Thyroid gland (tissue), 4 donors: Measurements from ENCODE around the gene POMT1. TPM values are rescaled to one million over a fixed set of nuclear protein-coding genes. Genes with fewer than 3 reads are reported as not detected.
"Not testable (repeated sequence)": the region's sequence is repeated elsewhere in the genome, so short reads cannot be mapped to it uniquely, and the experiment has no call there.

ENCODE experiments used
- DNase-seq, 2 donors: peaks; one replicate each; pipeline ENCODE4 v3.0.0-alpha.2; 2019
- H3K27ac ChIP-seq, 3 donors: fragments of 200-600 bp; sonication (generic); 1 replicate in 2 of 3; 2 replicates in 1 of 3; pipeline ENCODE4 v1.5.1; 2016 to 2019; ENCODE audit warnings: mild to moderate bottlenecking in 1 of 3, moderate library complexity in 1 of 3
- H3K27me3 ChIP-seq: fragments of 200-600 bp; sonication (generic); one replicate; pipeline ENCODE4 v1.5.1; 2019
- H3K36me3 ChIP-seq, 2 donors: fragments of 200-600 bp; sonication (generic); one replicate each; pipeline ENCODE4 v1.5.1; 2016 to 2019
- H3K4me1 ChIP-seq, 2 donors: fragments of 200-600 bp; sonication (generic); one replicate each; pipeline ENCODE4 v1.5.1; 2017 to 2019
- H3K4me3 ChIP-seq, 3 donors: fragments of 200-600 bp; sonication (generic); replicated peaks in 1 of 3; 1 replicate in 2 of 3; 2 replicates in 1 of 3; pipeline ENCODE4 v1.5.1; 2016; ENCODE audit warnings: mild to moderate bottlenecking in 1 of 3
- H3K9me3 ChIP-seq: fragments of 200-600 bp; sonication (generic); one replicate; pipeline ENCODE4 v1.5.1; 2017
- POLR2A ChIP-seq, 2 donors: fragments of 450-650 bp; IDR thresholded peaks; one replicate each; pipeline ENCODE4 v1.6.1; 2017; ENCODE audit warnings: antibody characterized with exemption in 2 of 2, mild to moderate bottlenecking in 2 of 2, moderate library complexity in 1 of 2
- WGBS, 2 donors: methylation state at CpG; one replicate each; pipeline ENCODE4 v1.1.5; 2017; 5-methylcytosine and 5-hydroxymethylcytosine counted together
- intact Hi-C: fragments of 100-400 bp; cut with DNase I; formaldehyde crosslinking; loops from one replicate; pipeline ENCODE4 v1.15.1; 2023
- total RNA-seq, 4 donors: library from RNA; depleted of rRNA; stranded (reverse); fragments of >200 nt; gene quantifications; one replicate each; pipeline ENCODE4 v1.2.3, GENCODE V29; 2016
- TF ChIP-seq, protein P1 (sequence below), 6 experiments: fragments of 200-600 bp in 3 of 6; fragments of 450-650 bp in 3 of 6; sonication (generic) in 3 of 6; IDR thresholded peaks; one replicate each; pipeline ENCODE4 v1.5.1; 2016 to 2019; ENCODE audit warnings: antibody characterized with exemption in 6 of 6, mild to moderate bottlenecking in 2 of 6, inconsistent platforms in 1 of 6, moderate library complexity in 1 of 6

The POMT1 gene
- total RNA-seq, 4 donors from 2014 or later, result 21.8 to 51.0 (median 33.9) TPM

DNA sequence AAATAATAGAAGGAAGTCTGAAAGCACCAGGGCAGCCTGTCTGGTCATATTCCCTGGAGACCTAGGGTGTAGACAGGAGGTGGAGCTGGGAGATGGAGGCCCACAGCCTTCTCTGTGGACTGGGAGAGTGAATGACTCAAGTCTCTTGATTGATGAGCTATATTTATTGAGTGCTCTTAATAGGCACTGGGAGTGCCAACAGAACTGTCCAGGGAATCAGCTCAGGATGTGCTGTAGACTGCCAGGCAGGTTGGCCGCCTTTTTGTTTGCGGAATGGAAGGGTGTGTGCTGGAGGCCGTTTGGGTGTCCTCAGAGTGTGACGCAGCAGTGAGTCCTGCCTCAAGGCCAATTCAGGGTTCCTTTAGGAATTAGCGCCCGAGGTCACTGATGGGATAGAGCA, 33.4 kb upstream of the POMT1 start:
- Histone ChIP-seq H3K27ac (no peak overlapping the region), H3K9me3 (no peaks in the 10 kb centered on the region), H3K4me1 (no peaks in the 10 kb centered on the region), H3K27me3 (no peaks in the 10 kb centered on the region), H3K36me3 (peaks cover 88 to 90% of the 10 kb centered on the region in 2 donors), H3K4me3 (no peak overlapping the region)
- TF ChIP-seq POLR2A (IDR thresholded peaks at IDR 0.05), result no peak
- TF ChIP-seq, protein P1, sequence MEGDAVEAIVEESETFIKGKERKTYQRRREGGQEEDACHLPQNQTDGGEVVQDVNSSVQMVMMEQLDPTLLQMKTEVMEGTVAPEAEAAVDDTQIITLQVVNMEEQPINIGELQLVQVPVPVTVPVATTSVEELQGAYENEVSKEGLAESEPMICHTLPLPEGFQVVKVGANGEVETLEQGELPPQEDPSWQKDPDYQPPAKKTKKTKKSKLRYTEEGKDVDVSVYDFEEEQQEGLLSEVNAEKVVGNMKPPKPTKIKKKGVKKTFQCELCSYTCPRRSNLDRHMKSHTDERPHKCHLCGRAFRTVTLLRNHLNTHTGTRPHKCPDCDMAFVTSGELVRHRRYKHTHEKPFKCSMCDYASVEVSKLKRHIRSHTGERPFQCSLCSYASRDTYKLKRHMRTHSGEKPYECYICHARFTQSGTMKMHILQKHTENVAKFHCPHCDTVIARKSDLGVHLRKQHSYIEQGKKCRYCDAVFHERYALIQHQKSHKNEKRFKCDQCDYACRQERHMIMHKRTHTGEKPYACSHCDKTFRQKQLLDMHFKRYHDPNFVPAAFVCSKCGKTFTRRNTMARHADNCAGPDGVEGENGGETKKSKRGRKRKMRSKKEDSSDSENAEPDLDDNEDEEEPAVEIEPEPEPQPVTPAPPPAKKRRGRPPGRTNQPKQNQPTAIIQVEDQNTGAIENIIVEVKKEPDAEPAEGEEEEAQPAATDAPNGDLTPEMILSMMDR (IDR thresholded peaks at IDR 0.05), result no peak
- WGBS, 2 donors, result 90 to 92% methylated on average over 6 of the region's 6 CpGs
- no peak for DNase-seq
- intact Hi-C loops, result no loop called here

DNA sequence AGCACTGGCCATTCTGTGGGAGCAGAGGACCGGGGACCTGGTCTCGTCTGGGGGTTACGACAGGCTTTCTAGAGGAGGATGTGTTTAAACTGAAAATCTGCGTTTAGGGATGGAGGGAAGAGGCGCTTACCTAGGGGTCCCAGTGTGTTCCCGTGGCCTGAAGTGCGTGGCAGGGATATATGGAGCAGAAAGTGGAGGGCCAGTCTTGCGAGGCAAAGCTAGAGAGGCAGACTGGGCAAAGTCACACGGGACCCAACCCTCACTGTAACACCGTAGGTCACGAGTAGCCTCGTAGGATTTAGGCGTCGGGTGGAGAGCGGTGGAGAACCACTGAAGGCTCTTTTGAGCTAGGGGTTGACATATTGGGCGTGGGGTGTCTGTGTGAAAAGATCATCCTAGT, 32.8 kb upstream of the POMT1 start:
- DNase-seq, result no peak
- intact Hi-C loops, result loop anchor here (10.0 kb wide), 1 partner anchor 125 kb away; no protein-coding TSS in a partner anchor
- Histone ChIP-seq H3K27me3 (no peaks in the 10 kb centered on the region), H3K36me3 (peaks cover 89 to 90% of the 10 kb centered on the region in 2 donors), H3K9me3 (no peaks in the 10 kb centered on the region), H3K4me3 (no peak overlapping the region), H3K4me1 (no peaks in the 10 kb centered on the region), H3K27ac (no peak overlapping the region)
- TF ChIP-seq POLR2A (IDR thresholded peaks at IDR 0.05), result no peak
- 95% methylated on average over 16 of the region's 16 CpGs for WGBS, 2 donors

DNA sequence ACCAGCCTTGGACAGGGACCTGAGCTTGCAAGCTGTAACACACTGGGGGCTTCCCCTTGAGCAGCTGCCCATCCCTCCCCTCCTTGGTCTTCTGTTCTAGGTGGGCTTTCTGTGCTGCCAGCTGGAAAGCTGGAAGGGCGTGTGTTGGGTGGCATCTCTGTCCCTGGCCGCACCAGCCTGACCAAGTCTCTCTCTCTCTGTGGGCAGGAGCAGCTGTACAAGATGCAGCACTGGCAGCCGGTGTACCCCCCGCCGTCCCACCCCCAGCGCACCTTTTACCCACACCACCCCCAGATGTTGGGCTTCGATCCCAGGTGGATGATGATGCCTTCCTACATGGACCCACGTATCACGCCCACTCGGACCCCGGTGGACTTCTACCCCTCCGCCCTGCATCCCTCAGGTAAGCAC, 32.1 kb upstream of the POMT1 start:
- TF ChIP-seq POLR2A (IDR thresholded peaks at IDR 0.05), result no peak
- TF ChIP-seq, protein P1 (IDR thresholded peaks at IDR 0.05), result no peak
- Histone ChIP-seq H3K27me3 (no peaks in the 10 kb centered on the region), H3K27ac (no peak overlapping the region), H3K4me1 (no peaks in the 10 kb centered on the region), H3K4me3 (no peak overlapping the region), H3K9me3 (no peaks in the 10 kb centered on the region), H3K36me3 (peaks cover 89 to 90% of the 10 kb centered on the region in 2 donors)
- intact Hi-C loops, result loop anchor here (10.0 kb wide), 1 partner anchor 126 kb away; no protein-coding TSS in a partner anchor
- 93 to 98% methylated on average over 11 to 12 of the region's 12 CpGs for WGBS, 2 donors
- no peak for DNase-seq

DNA sequence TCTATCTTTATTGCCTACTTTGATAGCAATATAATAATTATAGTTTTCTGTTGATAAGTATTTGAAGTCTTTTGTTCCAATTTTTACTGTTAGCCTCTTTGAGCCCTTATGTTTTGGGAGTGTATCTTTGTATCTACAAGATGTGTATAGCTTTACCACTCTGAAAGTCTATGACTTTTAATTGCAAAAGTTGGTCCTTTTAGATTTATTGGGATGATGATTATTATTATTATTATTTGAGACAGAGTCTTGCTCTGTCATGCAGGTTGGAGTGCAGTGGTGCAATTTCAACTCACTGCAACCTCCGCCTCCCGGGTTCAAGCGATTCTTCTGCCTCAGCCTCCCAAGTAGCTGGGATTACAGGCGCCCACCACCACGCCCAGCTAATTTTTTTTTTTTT, 30.6 kb upstream of the POMT1 start:
- peaks cover 96 to 97% of the 10 kb centered on the region in 2 donors for H3K36me3 ChIP-seq

DNA sequence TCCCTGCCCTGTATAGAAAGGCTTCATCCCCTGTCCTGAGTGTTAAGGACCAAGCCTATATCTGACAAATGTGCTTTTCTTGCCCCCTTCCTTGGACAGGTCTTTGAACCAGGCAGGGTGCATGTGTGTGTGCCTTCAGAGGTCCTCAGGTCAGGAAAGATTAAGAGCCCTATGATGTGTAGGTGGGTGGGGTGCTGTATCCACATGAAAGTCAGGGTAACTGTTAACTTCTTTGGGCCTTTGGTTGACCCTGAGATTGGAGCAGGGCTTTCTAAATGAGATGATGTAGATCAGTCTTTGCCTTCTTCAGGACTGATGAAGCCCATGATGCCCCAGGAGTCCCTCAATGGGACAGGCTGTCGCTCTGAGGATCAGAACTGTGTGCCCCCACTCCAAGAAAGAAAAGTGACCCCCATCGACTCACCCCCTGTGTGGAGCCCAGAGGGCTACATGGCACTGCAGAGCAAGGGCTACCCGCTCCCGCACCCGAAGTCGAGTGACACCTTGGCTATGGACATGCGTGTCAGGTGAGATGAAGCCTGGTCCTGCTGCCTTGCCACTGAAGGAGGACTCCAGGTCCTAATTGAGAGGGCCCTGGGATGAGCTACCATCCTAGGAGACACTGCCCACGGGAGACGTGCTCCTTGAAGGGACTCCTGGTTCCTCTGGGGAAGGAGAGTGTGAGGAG, 29.4 kb upstream of the POMT1 start:
- Histone ChIP-seq H3K4me1 (no peaks in the 10 kb centered on the region), H3K27ac (no peak overlapping the region), H3K36me3 (peaks cover 96 to 97% of the 10 kb centered on the region in 2 donors), H3K9me3 (no peaks in the 10 kb centered on the region), H3K4me3 (no peak overlapping the region), H3K27me3 (no peaks in the 10 kb centered on the region)
- no peak for DNase-seq
- WGBS, 2 donors, result 97 to 98% methylated on average over 3 to 9 of the region's 9 CpGs
- TF ChIP-seq, protein P1 (IDR thresholded peaks at IDR 0.05), result no peak
- TF ChIP-seq POLR2A (IDR thresholded peaks at IDR 0.05), result no peak
- intact Hi-C loops, result loop anchor here (10.0 kb wide), 1 partner anchor 129 kb away; no protein-coding TSS in a partner anchor

More for the DNA sequence above, 30.6 kb upstream of the POMT1 start:
- DNase-seq, H3K4me1 ChIP-seq, H3K4me3 ChIP-seq, H3K27ac ChIP-seq, H3K9me3 ChIP-seq, H3K27me3 ChIP-seq: not testable (repeated sequence)
- intact Hi-C loops, result loop anchor here (10.0 kb wide), 1 partner anchor 127 kb away; no protein-coding TSS in a partner anchor
- WGBS, 2 donors, result 95 to 98% methylated on average over 5 of the region's 5 CpGs

DNA sequence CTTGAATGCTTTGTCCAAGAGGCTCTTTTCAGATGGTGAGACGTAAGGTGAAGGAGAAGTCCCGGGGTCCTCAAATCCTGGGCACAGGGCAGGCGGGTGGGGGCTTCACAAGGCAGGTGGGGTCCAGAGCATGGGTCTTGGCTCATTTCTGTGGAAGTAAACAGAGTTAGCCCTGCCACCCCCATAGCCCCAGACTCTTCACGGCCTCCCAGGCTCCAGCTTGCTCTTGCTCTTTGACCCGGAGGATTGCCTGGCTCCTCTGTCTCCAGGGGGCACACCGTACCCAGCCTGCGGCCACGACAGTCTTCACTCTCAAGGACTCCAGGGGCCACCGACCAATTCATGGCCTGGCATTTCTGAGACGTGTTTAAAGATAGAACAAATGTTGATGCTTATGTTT, 28.8 kb upstream of the POMT1 start:
- H3K9me3 ChIP-seq, result no peaks in the 10 kb centered on the region
- H3K27ac ChIP-seq, result no peak overlapping the region
- no peak for DNase-seq
- 88 to 89% methylated on average over 10 of the region's 10 CpGs for WGBS, 2 donors
- no peak for TF ChIP-seq POLR2A (IDR thresholded peaks at IDR 0.05)
- TF ChIP-seq, protein P1 (IDR thresholded peaks at IDR 0.05), result no peak
- H3K4me3 ChIP-seq, result no peak overlapping the region
- no peaks in the 10 kb centered on the region for H3K27me3 ChIP-seq
- intact Hi-C loops, result loop anchor here (10.0 kb wide), 1 partner anchor 129 kb away; no protein-coding TSS in a partner anchor
- H3K36me3 ChIP-seq, result peaks cover 96 to 97% of the 10 kb centered on the region in 2 donors
- H3K4me1 ChIP-seq, result no peaks in the 10 kb centered on the region
